ENCODE results near the gene GPR146. TPM values are rescaled to one million over a fixed set of nuclear protein-coding genes. Genes with fewer than 3 reads are reported as not detected.
A peak's percentile ranks its signal among the peaks of the same experiment; 100 is the strongest.

Gene GPR146
- total RNA-seq, 1 experiment from 2014 or later = 0.92 TPM

DNA sequence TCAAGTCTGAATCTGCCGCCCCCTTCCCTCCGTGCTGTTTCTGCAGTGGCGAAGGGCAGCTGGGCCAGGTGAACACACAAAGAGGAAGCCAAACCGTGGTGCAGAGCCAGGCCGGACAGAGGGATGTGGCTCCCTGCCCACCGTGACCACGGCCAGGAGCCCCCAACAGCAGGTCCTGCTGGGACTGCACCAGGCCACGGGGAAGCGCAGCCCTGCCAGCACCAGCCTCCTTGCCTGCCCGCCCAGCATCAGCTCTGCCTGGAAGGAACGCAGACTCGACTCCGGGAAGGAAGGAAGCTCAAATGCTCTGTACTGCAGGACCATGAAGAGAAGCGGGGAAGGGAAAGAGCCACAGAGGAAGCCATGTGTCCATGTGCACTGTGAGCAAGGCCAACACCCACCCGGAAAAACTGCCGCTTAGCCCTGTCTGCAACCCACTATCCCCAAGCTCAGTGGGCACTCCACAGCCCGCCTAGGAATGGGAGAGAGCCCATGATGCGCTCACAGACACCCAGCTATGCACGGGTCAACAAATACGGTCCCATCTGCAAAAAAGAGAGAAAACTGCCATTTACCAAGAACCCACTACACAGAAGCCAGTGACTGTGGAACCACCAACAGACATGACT lies 62.6 kb downstream of the GPR146 start:
- DNase-seq (ENCODE audit: low spot score) = no peak
- Mint-ChIP-seq H3K4me1 (no peaks in the 10 kb centered on the region), H3K4me3 (no peak overlapping the region), H3K36me3 (no peaks in the 10 kb centered on the region), H3K27ac (peak overlapping the region; percentile 84), H3K27me3 (ENCODE audit: low read depth) (no peaks in the 10 kb centered on the region), H3K9me3 (no peaks in the 10 kb centered on the region)
- ChIA-PET POLR2A (interaction anchor here (0.6 kb wide), 1 partner anchor 31 kb away, joined by 4 read pairs; no protein-coding TSS in a partner anchor), CTCF (interaction anchor here (0.8 to 1.4 kb wide), 4 partner anchors 17 to 325 kb away, joined by 3 to 4 read pairs (median 3); no protein-coding TSS in a partner anchor)
- ATAC-seq = no peak
- TF ChIP-seq ZNF416 (CRISPR knock-in tag; IDR thresholded peaks at IDR 0.05) = no peak
- no peak for TF ChIP-seq GABPB1 (CRISPR knock-in tag; IDR thresholded peaks at IDR 0.05)
- TF ChIP-seq SP1 (CRISPR knock-in tag; conservative IDR thresholded peaks at IDR 0.05) = no peak
- TF ChIP-seq, protein P1, sequence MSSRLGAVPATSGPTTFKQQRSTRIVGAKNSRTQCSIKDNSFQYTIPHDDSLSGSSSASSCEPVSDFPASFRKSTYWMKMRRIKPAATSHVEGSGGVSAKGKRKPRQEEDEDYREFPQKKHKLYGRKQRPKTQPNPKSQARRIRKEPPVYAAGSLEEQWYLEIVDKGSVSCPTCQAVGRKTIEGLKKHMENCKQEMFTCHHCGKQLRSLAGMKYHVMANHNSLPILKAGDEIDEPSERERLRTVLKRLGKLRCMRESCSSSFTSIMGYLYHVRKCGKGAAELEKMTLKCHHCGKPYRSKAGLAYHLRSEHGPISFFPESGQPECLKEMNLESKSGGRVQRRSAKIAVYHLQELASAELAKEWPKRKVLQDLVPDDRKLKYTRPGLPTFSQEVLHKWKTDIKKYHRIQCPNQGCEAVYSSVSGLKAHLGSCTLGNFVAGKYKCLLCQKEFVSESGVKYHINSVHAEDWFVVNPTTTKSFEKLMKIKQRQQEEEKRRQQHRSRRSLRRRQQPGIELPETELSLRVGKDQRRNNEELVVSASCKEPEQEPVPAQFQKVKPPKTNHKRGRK (CRISPR knock-in tag; IDR thresholded peaks at IDR 0.05; ENCODE audit: borderline replicate concordance) = no peak
- TF ChIP-seq, protein P2, sequence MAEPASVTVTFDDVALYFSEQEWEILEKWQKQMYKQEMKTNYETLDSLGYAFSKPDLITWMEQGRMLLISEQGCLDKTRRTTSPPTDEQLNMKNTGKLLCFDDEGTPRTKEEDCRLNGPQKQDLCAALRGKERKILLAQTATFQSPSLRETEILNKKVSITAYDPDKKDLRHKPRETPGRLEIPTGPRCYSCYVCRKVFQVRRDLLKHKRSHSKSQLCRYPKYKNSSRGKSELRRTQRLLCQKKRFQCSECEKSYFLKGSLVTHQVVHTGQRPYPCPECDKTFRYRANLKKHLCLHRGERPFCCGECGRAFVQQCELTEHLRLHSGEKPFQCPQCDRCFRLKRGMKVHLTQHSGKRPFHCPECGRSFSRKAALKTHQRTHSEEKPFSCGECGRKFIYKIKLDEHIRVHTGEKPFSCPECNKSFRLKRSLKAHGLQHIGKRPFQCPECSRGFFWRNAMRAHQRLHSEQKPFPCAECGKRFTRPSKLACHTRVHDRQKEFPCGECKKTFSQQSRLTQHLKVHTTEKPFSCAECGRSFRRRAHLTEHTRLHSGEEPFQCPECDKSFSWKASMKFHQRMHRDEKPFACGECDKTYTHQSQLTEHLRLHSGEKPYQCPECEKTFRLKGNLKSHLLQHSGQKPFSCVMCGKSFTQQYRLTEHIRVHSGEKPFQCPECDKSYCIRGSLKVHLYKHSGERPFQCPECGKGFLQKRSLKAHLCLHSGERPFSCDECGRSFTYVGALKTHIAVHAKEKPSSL (CRISPR knock-in tag; conservative IDR thresholded peaks at IDR 0.05) = no peak
- TF ChIP-seq, protein P3, sequence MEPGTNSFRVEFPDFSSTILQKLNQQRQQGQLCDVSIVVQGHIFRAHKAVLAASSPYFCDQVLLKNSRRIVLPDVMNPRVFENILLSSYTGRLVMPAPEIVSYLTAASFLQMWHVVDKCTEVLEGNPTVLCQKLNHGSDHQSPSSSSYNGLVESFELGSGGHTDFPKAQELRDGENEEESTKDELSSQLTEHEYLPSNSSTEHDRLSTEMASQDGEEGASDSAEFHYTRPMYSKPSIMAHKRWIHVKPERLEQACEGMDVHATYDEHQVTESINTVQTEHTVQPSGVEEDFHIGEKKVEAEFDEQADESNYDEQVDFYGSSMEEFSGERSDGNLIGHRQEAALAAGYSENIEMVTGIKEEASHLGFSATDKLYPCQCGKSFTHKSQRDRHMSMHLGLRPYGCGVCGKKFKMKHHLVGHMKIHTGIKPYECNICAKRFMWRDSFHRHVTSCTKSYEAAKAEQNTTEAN (CRISPR knock-in tag; IDR thresholded peaks at IDR 0.05) = no peak
- TF ChIP-seq ZNF263 (CRISPR knock-in tag; IDR thresholded peaks at IDR 0.05; ENCODE audit: low read depth) = no peak
- no peak for TF ChIP-seq TEAD1 (CRISPR knock-in tag; IDR thresholded peaks at IDR 0.05)

DNA sequence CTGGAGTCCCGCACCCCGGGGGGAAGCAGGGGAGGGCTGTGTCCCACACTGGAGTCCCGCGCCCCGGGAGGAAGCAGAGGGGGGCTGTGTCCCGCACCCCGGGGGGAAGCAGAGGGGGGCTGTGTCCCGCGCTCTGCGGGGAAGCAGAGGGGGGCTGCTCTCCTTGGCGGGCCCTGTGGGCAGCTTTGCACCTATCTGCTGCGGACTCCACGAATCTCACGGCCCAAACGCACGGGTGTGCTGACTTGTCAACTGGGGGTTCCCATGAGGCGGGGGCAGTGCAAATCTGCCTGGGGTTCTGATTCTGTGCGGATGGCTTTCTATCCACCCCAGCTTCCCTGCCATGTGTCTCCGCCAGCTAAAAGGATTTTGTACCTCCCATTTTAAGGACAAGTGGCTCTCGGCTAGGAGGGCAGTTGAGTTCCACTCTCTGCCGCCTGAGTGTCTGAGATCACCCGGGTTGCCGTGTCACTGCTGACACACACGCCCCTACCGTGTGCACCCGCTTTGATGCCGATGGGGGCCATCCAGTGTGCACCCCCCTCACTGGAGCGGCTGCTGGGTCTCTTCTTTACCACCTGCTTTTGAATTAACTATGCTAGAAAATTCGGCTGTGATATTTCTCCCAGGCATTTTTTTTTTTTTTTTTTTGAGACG lies 64.0 kb downstream of the GPR146 start:
- Mint-ChIP-seq H3K4me3 (no peak overlapping the region), H3K9me3 (no peaks in the 10 kb centered on the region), H3K36me3 (no peaks in the 10 kb centered on the region), H3K27me3 (ENCODE audit: low read depth) (no peaks in the 10 kb centered on the region), H3K4me1 (no peaks in the 10 kb centered on the region), H3K27ac (no peak overlapping the region)
- DNase-seq (ENCODE audit: low spot score) (no peak), ATAC-seq (no peak)
- ChIA-PET CTCF (interaction anchor here (0.7 to 1.2 kb wide), 2 partner anchors 14 to 118 kb away, joined by 3 to 4 read pairs; no protein-coding TSS in a partner anchor), POLR2A (no interaction called here)
- TF ChIP-seq NR3C1 (CRISPR knock-in tag; conservative IDR thresholded peaks at IDR 0.05; ENCODE audit: low read depth) = no peak
- TF ChIP-seq MYBL2 (CRISPR knock-in tag; IDR thresholded peaks at IDR 0.05) = no peak
- TF ChIP-seq MXD4 (CRISPR knock-in tag; IDR thresholded peaks at IDR 0.05; ENCODE audit: borderline replicate concordance) = no peak
- no peak for TF ChIP-seq GTF2I (CRISPR knock-in tag; conservative IDR thresholded peaks at IDR 0.05)
- no peak for TF ChIP-seq NFE2L1 (CRISPR knock-in tag; IDR thresholded peaks at IDR 0.05)
- no peak for TF ChIP-seq FOXJ3 (CRISPR knock-in tag; IDR thresholded peaks at IDR 0.05; ENCODE audit: borderline replicate concordance)
- no peak for TF ChIP-seq ZNF138 (CRISPR knock-in tag; conservative IDR thresholded peaks at IDR 0.05)
- TF ChIP-seq, protein P4, sequence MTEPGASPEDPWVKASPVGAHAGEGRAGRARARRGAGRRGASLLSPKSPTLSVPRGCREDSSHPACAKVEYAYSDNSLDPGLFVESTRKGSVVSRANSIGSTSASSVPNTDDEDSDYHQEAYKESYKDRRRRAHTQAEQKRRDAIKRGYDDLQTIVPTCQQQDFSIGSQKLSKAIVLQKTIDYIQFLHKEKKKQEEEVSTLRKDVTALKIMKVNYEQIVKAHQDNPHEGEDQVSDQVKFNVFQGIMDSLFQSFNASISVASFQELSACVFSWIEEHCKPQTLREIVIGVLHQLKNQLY (CRISPR knock-in tag; IDR thresholded peaks at IDR 0.05) = no peak
- no peak for TF ChIP-seq RORB (CRISPR knock-in tag; IDR thresholded peaks at IDR 0.05)

Small RNAs within 50 kb of the gene (microRNA-seq; reads per million reads assigned to microRNA genes)
- 58.7 reads per million, percentile 54 among the genes with 10 or more reads in this experiment for gene MIR339 (ENCODE audit: borderline number of aligned reads)

Other genes with a start within 250 kb of the GPR146 start
- gene SUN1, start 212.1 kb upstream of the GPR146 start, total RNA-seq (2021) = 149 to 158 TPM (median 156 TPM) in 3 replicates
- gene GET4, start 168.0 kb upstream of the GPR146 start, total RNA-seq (2021) = 73.0 to 82.0 TPM (median 73.4 TPM) in 3 replicates
- gene ADAP1, start 89.9 kb upstream of the GPR146 start, total RNA-seq (2021) = 4.3 to 7.2 TPM (median 4.5 TPM) in 3 replicates
- gene COX19, start 69.0 kb upstream of the GPR146 start, total RNA-seq (2021) = 10.2 to 13.2 TPM (median 10.4 TPM) in 3 replicates
- 0.48 TPM in 1 of 3 replicates, not detected in the others for gene CYP2W1, start 61.4 kb upstream of the GPR146 start, total RNA-seq (2021)
- 0.28 to 0.87 TPM (median 0.41 TPM) in 3 replicates for gene GPER1, start 43.6 kb downstream of the GPR146 start, total RNA-seq (2021)
- gene ZFAND2A, start 115.7 kb downstream of the GPR146 start, total RNA-seq (2021) = 14.5 to 16.1 TPM (median 15.3 TPM) in 3 replicates
- gene UNCX, start 188.3 kb downstream of the GPR146 start, total RNA-seq (2021) = not detected in 3 replicates